NCI-H146 treated with DMSO at 0.1 percent for 48 hours (cell line): ENCODE measurements around the gene RAP1GAP.

Source experiments
- DNase-seq: peaks from one replicate; lab custom pipeline; 2025; ENCODE audit not compliant: unreplicated experiment; lab: John Stamatoyannopoulos, UW

RAP1GAP gene

GRCh38 chr1:21594501-21594900, 74.7 kb downstream of the RAP1GAP start:
- no peak for DNase-seq

- no peak for DNase-seq
These were observed 75.9 kb downstream of the RAP1GAP start for GRCh38 chr1:21593231-21593630.

GRCh38 chr1:21592086-21592865, 76.9 kb downstream of the RAP1GAP start:
- no peak for DNase-seq

- DNase-seq: no peak
These were observed 78.2 kb downstream of the RAP1GAP start for GRCh38 chr1:21590934-21591333.

- no peak for DNase-seq
These were observed 78.9 kb downstream of the RAP1GAP start for GRCh38 chr1:21590126-21590880.

- no peak for DNase-seq
These were observed 79.5 kb downstream of the RAP1GAP start for GRCh38 chr1:21589618-21590017.

- no peak for DNase-seq
These were observed 81.6 kb downstream of the RAP1GAP start for GRCh38 chr1:21587602-21587953.

GRCh38 chr1:21586846-21587601, 82.1 kb downstream of the RAP1GAP start:
- DNase-seq: no peak

GRCh38 chr1:21586222-21586621, 82.9 kb downstream of the RAP1GAP start:
- no peak for DNase-seq

- DNase-seq: no peak
These were observed 84.1 kb downstream of the RAP1GAP start for GRCh38 chr1:21585037-21585436.

- no peak for DNase-seq
These were observed 85.1 kb downstream of the RAP1GAP start for GRCh38 chr1:21584096-21584495.

GRCh38 chr1:21579791-21580190, 89.4 kb downstream of the RAP1GAP start:
- no peak for DNase-seq

- no peak for DNase-seq
These were observed 91.2 kb downstream of the RAP1GAP start for GRCh38 chr1:21577933-21578332.

GRCh38 chr1:21577324-21577723, 91.8 kb downstream of the RAP1GAP start:
- DNase-seq: no peak

- no peak for DNase-seq
These were observed 92.4 kb downstream of the RAP1GAP start for GRCh38 chr1:21576798-21577187.

- no peak for DNase-seq
These were observed 92.9 kb downstream of the RAP1GAP start for GRCh38 chr1:21576031-21576797.

GRCh38 chr1:21575351-21575942, 93.7 kb downstream of the RAP1GAP start:
- no peak for DNase-seq

- DNase-seq: no peak
These were observed 94.5 kb downstream of the RAP1GAP start for GRCh38 chr1:21574466-21575151.

GRCh38 chr1:21573971-21574465, 95.1 kb downstream of the RAP1GAP start:
- peak; percentile 71 for DNase-seq

GRCh38 chr1:21573475-21573874, 95.7 kb downstream of the RAP1GAP start:
- no peak for DNase-seq
